Measurements from ENCODE around the gene NCOR2.
A peak's percentile ranks its signal among the peaks of the same experiment; 100 is the strongest.

NCOR2 gene

DNA sequence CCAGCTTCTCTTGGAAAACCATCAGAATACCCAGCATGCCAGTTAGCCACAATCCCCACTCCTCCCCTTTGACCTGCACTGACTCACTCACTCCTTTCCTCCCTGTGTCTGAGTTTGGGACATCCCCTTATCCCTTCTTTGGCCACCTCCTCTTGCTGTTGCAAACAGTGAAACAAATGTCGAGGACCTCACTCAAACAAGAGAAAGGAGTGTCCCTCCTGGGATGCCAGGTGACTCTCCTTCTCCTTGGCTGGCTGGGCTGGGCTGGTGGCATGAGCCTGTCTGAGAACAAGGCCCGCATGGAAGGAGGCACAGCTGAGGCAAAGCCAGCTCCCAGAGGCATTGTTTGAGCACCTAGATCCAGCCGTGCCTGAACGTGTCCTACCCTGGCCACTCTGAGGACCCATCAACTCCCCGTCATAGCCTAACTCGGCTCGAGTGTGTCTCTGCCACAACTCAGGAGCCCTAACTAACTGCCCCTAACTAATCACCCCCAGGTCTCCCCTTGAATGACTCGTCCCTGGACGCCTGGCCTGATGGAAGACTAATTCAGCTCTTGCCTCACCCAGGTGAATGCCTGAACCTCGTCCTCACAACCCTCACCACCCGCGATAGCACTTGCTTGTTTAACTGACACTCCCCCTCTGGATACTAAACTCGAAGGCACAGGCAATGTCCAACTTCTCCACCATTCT is 43.0 kb downstream of the NCOR2 start:
- DNase-seq: no peak

GRCh38 chr12:124523071-124523470 is 44.3 kb downstream of the NCOR2 start:
- DNase-seq: peak; percentile 58

- DNase-seq: no peak
Measured at GRCh38 chr12:124520907-124521306, 46.5 kb downstream of the NCOR2 start.

- no peak for DNase-seq
Measured at GRCh38 chr12:124520265-124520701, 47.1 kb downstream of the NCOR2 start.

GRCh38 chr12:124519746-124520145 is 47.7 kb downstream of the NCOR2 start:
- no peak for DNase-seq

DNA sequence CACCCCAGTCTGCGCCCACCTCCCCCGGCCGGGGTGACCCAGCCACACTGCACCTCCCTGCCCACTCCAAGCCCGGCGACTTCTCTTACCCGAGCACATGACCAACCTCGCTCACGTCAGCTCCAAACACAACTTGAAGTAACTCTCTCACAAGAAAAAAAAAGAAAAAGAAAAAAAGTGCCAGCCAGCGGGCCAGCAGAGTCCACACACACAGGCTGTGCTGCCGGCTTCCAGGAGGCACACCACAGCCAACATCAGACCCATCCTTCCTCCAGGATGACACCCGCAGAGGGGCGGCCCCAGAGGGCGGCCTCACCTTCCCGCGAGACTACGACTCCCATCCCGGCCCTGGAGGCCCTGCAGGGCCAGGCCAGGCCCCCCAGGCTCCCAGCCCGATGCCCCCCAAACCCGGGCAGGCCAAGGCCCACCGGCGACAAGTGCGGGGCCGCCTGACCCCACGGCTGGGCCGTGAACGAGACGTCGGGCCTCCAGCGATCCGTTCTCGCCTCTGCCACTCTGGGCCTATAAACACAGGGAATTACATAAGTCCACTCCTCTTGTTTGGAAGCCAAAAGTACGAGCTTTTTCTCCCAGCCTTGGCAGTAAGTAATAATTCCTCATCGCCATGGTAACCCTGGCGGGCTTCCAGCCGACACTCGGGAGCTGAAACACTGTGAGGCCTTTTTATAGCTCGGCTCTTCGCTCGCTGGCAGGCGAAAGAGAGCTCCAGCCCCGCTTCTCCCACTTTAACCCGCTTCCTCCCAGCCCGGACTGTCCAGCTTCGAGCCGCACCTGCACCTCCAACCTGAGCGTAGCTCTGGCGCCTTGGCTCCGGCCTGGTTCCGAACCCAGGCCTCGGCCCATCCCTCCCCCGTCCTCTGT is 49.1 kb downstream of the NCOR2 start:
- DNase-seq: peak; percentile 87
